HepG2 (cell line): ENCODE data around the gene CHKB. TPM values are rescaled to one million over a fixed set of nuclear protein-coding genes. Genes with fewer than 3 reads are reported as not detected.

Source experiments
- CBX2 ChIP-seq, 2 experiments: fragments of 200-600 bp in 1 of 2; sonication (generic); formaldehyde crosslinking in 1 of 2; IDR thresholded peaks; 2 replicates each; pipeline versions ENCODE4 v1.7.0 to v1.8.1; 2018 to 2022; ENCODE audit warnings: low read depth in 2 of 2, low read length in 1 of 2, mild to moderate bottlenecking in 1 of 2, missing genetic modification reagents in 1 of 2
- DNMT1 ChIP-seq: sonication (generic); formaldehyde crosslinking; IDR thresholded peaks from 2 replicates; pipeline ENCODE4 v1.5.1; 2020; ENCODE audit warnings: mild to moderate bottlenecking, missing genetic modification reagents
- HOXD1 ChIP-seq: sonication (generic); formaldehyde crosslinking; IDR thresholded peaks from 2 replicates; pipeline ENCODE4 v1.5.0; 2020; ENCODE audit warnings: missing genetic modification reagents
- NAIF1 ChIP-seq: sonication (generic); formaldehyde crosslinking; IDR thresholded peaks from 2 replicates; pipeline ENCODE4 v1.5.0; 2020; ENCODE audit warnings: mild to moderate bottlenecking, missing genetic modification reagents, borderline replicate concordance
- NBN ChIP-seq: fragments of 450-650 bp; conservative IDR thresholded peaks from 2 replicates; pipeline ENCODE4 v1.6.1; 2017
- NR2F1 ChIP-seq, 2 experiments: fragments of 450-650 bp in 1 of 2; formaldehyde crosslinking in 1 of 2; IDR thresholded peaks; 2 replicates each; pipeline versions ENCODE4 v1.5.0 to v1.6.1; 2016 to 2020; ENCODE audit warnings: mild to moderate bottlenecking in 1 of 2, missing compliant biosample characterization in 1 of 2, missing genetic modification reagents in 1 of 2, moderate library complexity in 1 of 2
- SMYD3 ChIP-seq: sonication (generic); formaldehyde crosslinking; IDR thresholded peaks from 2 replicates; pipeline ENCODE4 v1.8.1; 2023; ENCODE audit warnings: mild to moderate bottlenecking, missing genetic modification reagents
- SNAPC2 ChIP-seq: sonication (generic); formaldehyde crosslinking; IDR thresholded peaks from 2 replicates; pipeline ENCODE4 v1.8.1; 2022; ENCODE audit warnings: mild to moderate bottlenecking, missing genetic modification reagents
- TBX2 ChIP-seq: sonication (generic); formaldehyde crosslinking; IDR thresholded peaks from 2 replicates; pipeline ENCODE4 v1.5.0; 2020; ENCODE audit warnings: missing genetic modification reagents, mild to moderate bottlenecking, borderline replicate concordance
- U2AF1 ChIP-seq: fragments of 200-400 bp; formaldehyde crosslinking; optimal IDR thresholded peaks from 2 replicates; pipeline ENCODE3; 2017; ENCODE audit warnings: mild to moderate bottlenecking, low read depth, low read length
- ZMYM4 ChIP-seq: sonication (generic); formaldehyde crosslinking; IDR thresholded peaks from 2 replicates; pipeline ENCODE4 v1.8.1; 2023; ENCODE audit warnings: mild to moderate bottlenecking, missing genetic modification reagents
- ZNF253 ChIP-seq: sonication (generic); formaldehyde crosslinking; IDR thresholded peaks from 2 replicates; pipeline ENCODE4 v1.8.0; 2022; ENCODE audit warnings: mild to moderate bottlenecking, missing genetic modification reagents, borderline replicate concordance
- ZNF589 ChIP-seq: sonication (generic); formaldehyde crosslinking; conservative IDR thresholded peaks from 2 replicates; pipeline ENCODE4 v1.8.0; 2022; ENCODE audit warnings: mild to moderate bottlenecking, moderate library complexity, missing genetic modification reagents
- ZNF709 ChIP-seq: sonication (generic); formaldehyde crosslinking; IDR thresholded peaks from 2 replicates; pipeline ENCODE4 v1.5.0; 2020; ENCODE audit warnings: mild to moderate bottlenecking, missing genetic modification reagents
- polyA plus RNA-seq, 8 experiments: library from polyadenylated mRNA; depleted of rRNA in 3 of 8; stranded (reverse) in 7 of 8; unstranded in 1 of 8; fragments of >200 nt; fragmentation: Illumina TruSeq in 4 of 8; extraction: Trizol in 4 of 8; gene quantifications; 2 replicates each; pipeline versions ENCODE4 v1.2.1 to v1.2.3, GENCODE V29; 2011 to 2016; ENCODE audit warnings: low read depth in 4 of 8, missing spikeins in 1 of 8, mixed read lengths in 1 of 8; ENCODE audit not compliant: insufficient read depth in 1 of 8
- total RNA-seq, 5 experiments: library from RNA; depleted of rRNA; stranded (reverse); fragments of >200 nt; fragmentation: Illumina TruSeq; extraction: Trizol; gene quantifications; 2 replicates each; pipeline ENCODE4 v1.2.3, GENCODE V29; 2016; ENCODE audit warnings: low read depth in 1 of 5
- TF ChIP-seq, protein P1 (sequence below): sonication (generic); formaldehyde crosslinking; IDR thresholded peaks from 2 replicates; pipeline ENCODE4 v1.4.0; 2020; ENCODE audit warnings: mild to moderate bottlenecking, missing genetic modification reagents
- TF ChIP-seq, protein P2 (sequence below): sonication (generic); formaldehyde crosslinking; IDR thresholded peaks from 2 replicates; pipeline ENCODE4 v1.8.1; 2023; ENCODE audit warnings: mild to moderate bottlenecking, missing genetic modification reagents
- TF ChIP-seq, protein P3 (sequence below): sonication (generic); formaldehyde crosslinking; IDR thresholded peaks from 2 replicates; pipeline ENCODE4 v1.4.0; 2020; ENCODE audit warnings: mild to moderate bottlenecking, missing genetic modification reagents
- TF ChIP-seq, protein P4 (sequence below): IDR thresholded peaks from 2 replicates; pipeline ENCODE4 v1.6.1; 2016; ENCODE audit warnings: low read depth

CHKB gene
- total and polyA plus RNA-seq, 2 of the 13 experiments (the other 11 are each of a cell fraction or from before 2014, with no cell fraction given), result 24.5 to 42.7 TPM

DNA sequence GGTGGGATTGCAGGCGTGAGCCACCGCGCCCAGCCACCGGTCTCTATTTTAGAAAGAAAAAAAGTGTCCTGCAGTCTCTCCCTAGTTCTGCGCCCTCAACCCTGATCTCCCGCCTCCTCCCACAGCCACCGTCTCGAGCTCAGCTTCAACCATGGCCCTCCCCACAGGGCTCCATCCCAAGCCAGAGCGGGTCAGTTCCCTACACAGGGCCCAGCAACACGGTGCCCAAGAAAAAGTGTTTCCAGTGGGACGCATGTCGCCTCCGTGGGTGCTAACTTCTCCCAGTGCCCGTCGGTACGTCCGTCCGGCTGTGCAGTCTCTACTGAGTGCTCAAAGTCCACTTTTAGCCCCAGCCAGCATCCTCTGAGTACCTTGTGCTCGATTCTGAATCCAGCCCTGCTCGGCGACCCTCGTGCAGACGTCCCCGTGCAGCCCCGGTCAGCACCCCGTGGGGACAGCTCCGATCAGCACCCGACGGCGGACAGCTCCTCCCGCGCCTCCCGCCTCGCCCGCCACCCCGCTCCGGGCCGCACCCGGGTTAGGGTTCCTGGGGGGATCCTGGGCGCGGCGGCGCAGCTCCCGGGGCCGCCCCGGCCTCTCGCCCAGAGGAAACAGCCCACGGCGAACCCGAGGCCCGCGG, 17.3 kb upstream of the CHKB start (continued):
- TF ChIP-seq, protein P1, sequence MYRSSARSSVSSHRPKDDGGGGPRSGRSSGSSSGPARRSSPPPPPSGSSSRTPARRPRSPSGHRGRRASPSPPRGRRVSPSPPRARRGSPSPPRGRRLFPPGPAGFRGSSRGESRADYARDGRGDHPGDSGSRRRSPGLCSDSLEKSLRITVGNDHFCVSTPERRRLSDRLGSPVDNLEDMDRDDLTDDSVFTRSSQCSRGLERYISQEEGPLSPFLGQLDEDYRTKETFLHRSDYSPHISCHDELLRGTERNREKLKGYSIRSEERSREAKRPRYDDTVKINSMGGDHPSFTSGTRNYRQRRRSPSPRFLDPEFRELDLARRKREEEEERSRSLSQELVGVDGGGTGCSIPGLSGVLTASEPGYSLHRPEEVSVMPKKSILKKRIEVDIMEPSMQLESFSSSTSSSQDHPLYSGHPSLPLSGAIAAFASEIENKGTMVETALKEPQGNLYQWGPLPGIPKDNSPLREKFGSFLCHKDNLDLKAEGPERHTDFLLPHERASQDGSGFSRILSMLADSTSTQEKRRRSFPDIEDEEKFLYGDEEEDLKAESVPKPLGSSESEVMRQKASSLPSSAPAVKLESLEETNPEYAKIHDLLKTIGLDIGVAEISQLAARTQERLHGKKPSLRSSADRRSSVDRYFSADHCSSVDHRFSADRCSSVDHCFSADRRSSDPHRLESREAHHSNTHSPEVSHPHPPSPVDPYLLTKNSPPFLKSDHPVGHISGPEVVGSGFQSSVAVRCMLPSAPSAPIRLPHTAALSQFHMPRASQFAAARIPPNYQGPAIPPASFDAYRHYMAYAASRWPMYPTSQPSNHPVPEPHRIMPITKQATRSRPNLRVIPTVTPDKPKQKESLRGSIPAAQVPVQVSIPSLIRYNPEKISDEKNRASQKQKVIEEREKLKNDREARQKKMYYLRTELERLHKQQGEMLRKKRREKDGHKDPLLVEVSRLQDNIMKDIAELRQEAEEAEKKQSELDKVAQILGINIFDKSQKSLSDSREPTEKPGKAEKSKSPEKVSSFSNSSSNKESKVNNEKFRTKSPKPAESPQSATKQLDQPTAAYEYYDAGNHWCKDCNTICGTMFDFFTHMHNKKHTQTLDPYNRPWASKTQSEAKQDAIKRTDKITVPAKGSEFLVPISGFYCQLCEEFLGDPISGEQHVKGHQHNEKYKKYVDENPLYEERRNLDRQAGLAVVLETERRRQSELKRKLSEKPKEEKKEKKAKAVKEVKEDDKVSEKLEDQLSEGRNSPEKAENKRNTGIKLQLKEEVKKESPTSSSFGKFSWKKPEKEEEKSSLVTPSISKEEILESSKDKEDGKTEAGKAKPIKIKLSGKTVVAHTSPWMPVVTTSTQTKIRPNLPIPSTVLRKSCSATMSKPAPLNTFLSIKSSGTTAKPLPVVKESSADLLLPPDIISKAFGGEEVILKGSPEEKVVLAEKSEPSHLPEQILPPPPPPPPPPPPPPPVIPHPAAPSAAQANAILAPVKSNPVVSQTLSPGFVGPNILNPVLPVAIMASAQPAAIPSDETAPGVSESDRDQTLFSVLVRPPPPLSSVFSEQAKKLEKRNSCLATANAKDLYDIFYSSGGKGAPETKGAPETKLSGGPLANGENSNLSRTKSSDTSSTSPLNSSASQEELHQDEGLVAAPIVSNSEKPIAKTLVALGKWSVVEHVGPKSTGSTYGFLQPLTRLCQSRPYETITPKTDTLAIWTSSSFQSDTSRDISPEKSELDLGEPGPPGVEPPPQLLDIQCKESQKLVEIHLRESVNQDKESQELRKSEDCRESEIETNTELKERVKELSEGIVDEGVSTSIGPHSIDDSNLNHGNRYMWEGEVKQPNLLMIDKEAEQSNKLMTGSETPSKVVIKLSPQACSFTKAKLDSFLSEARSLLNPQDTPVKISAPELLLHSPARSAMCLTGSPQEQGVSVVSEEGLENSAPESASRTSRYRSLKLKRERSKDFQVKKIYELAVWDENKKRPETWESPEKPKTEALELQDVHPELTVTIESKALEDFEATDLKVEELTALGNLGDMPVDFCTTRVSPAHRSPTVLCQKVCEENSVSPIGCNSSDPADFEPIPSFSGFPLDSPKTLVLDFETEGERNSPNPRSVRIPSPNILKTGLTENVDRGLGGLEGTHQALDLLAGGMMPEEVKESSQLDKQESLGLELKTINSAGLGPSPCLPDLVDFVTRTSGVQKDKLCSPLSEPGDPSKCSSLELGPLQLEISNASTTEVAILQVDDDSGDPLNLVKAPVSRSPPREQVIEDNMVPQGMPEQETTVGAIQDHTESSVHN (CRISPR knock-in tag), result peak; percentile 96; the same call in 1 of the 2 replicates
- TF ChIP-seq, protein P2, sequence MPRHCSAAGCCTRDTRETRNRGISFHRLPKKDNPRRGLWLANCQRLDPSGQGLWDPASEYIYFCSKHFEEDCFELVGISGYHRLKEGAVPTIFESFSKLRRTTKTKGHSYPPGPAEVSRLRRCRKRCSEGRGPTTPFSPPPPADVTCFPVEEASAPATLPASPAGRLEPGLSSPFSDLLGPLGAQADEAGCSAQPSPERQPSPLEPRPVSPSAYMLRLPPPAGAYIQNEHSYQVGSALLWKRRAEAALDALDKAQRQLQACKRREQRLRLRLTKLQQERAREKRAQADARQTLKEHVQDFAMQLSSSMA (CRISPR knock-in tag), result peak; percentile 92; the same call in 1 of the 2 replicates
- TF ChIP-seq ZMYM4 (peak; percentile 85), SNAPC2 (CRISPR knock-in tag) (peak; percentile 95), ZNF709 (CRISPR knock-in tag) (peak; percentile 98), NAIF1 (peak; percentile 72; the same call in 1 of the 2 replicates), ZNF253 (CRISPR knock-in tag) (peak; percentile 99), U2AF1 (no peak), ZNF589 (peak; percentile 100), SMYD3 (CRISPR knock-in tag) (peak; percentile 87), TBX2 (CRISPR knock-in tag) (peak; percentile 91), DNMT1 (CRISPR knock-in tag) (0 out of 2 replicates have a peak, but pooled peaks have one; percentile 86), CBX2 (IDR thresholded peaks at IDR 0.05; ENCODE audit: low read depth, low read length) (no peak), CBX2 (CRISPR knock-in tag; IDR thresholded peaks at IDR 0.05; ENCODE audit: low read depth) (peak; percentile 67; the same call in 1 of the 2 replicates), NBN (no peak), NR2F1 (CRISPR knock-in tag; IDR thresholded peaks at IDR 0.05) (peak in 1 of 2 experiments; percentile 33; a peak in 1 of 4 replicates), HOXD1 (peak; percentile 99)
- TF ChIP-seq, protein P3, sequence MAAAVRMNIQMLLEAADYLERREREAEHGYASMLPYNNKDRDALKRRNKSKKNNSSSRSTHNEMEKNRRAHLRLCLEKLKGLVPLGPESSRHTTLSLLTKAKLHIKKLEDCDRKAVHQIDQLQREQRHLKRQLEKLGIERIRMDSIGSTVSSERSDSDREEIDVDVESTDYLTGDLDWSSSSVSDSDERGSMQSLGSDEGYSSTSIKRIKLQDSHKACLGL, result peak; percentile 99
- TF ChIP-seq, protein P4, sequence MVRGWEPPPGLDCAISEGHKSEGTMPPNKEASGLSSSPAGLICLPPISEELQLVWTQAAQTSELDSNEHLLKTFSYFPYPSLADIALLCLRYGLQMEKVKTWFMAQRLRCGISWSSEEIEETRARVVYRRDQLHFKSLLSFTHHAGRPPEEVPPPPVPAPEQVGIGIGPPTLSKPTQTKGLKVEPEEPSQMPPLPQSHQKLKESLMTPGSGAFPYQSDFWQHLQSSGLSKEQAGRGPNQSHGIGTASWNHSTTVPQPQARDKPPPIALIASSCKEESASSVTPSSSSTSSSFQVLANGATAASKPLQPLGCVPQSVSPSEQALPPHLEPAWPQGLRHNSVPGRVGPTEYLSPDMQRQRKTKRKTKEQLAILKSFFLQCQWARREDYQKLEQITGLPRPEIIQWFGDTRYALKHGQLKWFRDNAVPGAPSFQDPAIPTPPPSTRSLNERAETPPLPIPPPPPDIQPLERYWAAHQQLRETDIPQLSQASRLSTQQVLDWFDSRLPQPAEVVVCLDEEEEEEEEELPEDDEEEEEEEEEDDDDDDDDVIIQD (CRISPR knock-in tag), result peak; percentile 78
